ENCODE results near the gene PDE1C. TPM values are rescaled to one million over a fixed set of nuclear protein-coding genes. Genes with fewer than 3 reads are reported as not detected.

The PDE1C gene
- total RNA-seq, 1 experiment from 2014 or later, result not detected

GRCh38 chr7:31724696-31725095, 345.5 kb downstream of the PDE1C start:
- intact Hi-C loops (cut with micrococcal nuclease; ENCODE audit: unreplicated experiment), result no loop called here
- H3K27me3 ChIP-seq (replicated peaks; ENCODE audit: insufficient read depth, low read depth, low read length, poor library complexity), result no peaks in the 10 kb centered on the region
- no peaks in the 10 kb centered on the region for H3K9me3 ChIP-seq (ENCODE audit: low read depth, low read length, poor library complexity, severe bottlenecking)
- ChIA-PET CTCF (no interaction called here), POLR2A (ENCODE audit: low non-redundant PET) (no interaction called here)
- BruUV-seq (replicated peaks), result no TSS peak
- no peak overlapping the region for H3K27ac ChIP-seq (ENCODE audit: low read depth, low read length, poor library complexity, severe bottlenecking)
- DNase-seq (ENCODE audit: low spot score), result peak; percentile 7
- no peak for TF ChIP-seq EZH2 (IDR thresholded peaks at IDR 0.05; ENCODE audit: borderline replicate concordance, low read depth, low read length, poor library complexity, severe bottlenecking)
- TF ChIP-seq CTCF (conservative IDR thresholded peaks at IDR 0.05; ENCODE audit: low read depth, low read length), result no peak
- H3K36me3 ChIP-seq (ENCODE audit: insufficient read depth, low read length, poor library complexity, severe bottlenecking), result no peaks in the 10 kb centered on the region
- H3K4me1 ChIP-seq (ENCODE audit: insufficient read depth, low read length, poor library complexity, severe bottlenecking), result peaks cover 3% of the 10 kb centered on the region
- no peak overlapping the region for H3K4me3 ChIP-seq (ENCODE audit: low read depth, low read length, poor library complexity, severe bottlenecking)

GRCh38 chr7:31720366-31720765, 349.8 kb downstream of the PDE1C start:
- H3K9me3 ChIP-seq (ENCODE audit: low read depth, low read length, poor library complexity, severe bottlenecking), result no peaks in the 10 kb centered on the region
- CTCF ChIA-PET, result no interaction called here
- DNase-seq (ENCODE audit: low spot score), result peak; percentile 11
- H3K36me3 ChIP-seq (ENCODE audit: insufficient read depth, low read length, poor library complexity, severe bottlenecking), result no peaks in the 10 kb centered on the region
- no peaks in the 10 kb centered on the region for H3K27me3 ChIP-seq (replicated peaks; ENCODE audit: insufficient read depth, low read depth, low read length, poor library complexity)
- no peak overlapping the region for H3K27ac ChIP-seq (ENCODE audit: low read depth, low read length, poor library complexity, severe bottlenecking)
- POLR2A ChIA-PET (ENCODE audit: low non-redundant PET), result no interaction called here
- H3K4me3 ChIP-seq (ENCODE audit: low read depth, low read length, poor library complexity, severe bottlenecking), result no peak overlapping the region
- TF ChIP-seq EZH2 (IDR thresholded peaks at IDR 0.05; ENCODE audit: borderline replicate concordance, low read depth, low read length, poor library complexity, severe bottlenecking) (no peak), CTCF (conservative IDR thresholded peaks at IDR 0.05; ENCODE audit: low read depth, low read length) (no peak)
- intact Hi-C loops (cut with micrococcal nuclease; ENCODE audit: unreplicated experiment), result no loop called here
- BruUV-seq (replicated peaks), result no TSS peak
- peaks cover 3% of the 10 kb centered on the region for H3K4me1 ChIP-seq (ENCODE audit: insufficient read depth, low read length, poor library complexity, severe bottlenecking)

- intact Hi-C loops (cut with micrococcal nuclease; ENCODE audit: unreplicated experiment), result no loop called here
- no peaks in the 10 kb centered on the region for H3K9me3 ChIP-seq (ENCODE audit: low read depth, low read length, poor library complexity, severe bottlenecking)
- no peaks in the 10 kb centered on the region for H3K36me3 ChIP-seq (ENCODE audit: insufficient read depth, low read length, poor library complexity, severe bottlenecking)
- no peak overlapping the region for H3K4me3 ChIP-seq (ENCODE audit: low read depth, low read length, poor library complexity, severe bottlenecking)
- TF ChIP-seq EZH2 (IDR thresholded peaks at IDR 0.05; ENCODE audit: borderline replicate concordance, low read depth, low read length, poor library complexity, severe bottlenecking) (no peak), CTCF (conservative IDR thresholded peaks at IDR 0.05; ENCODE audit: low read depth, low read length) (no peak)
- no TSS peak for BruUV-seq (replicated peaks)
- peaks cover under 1% of the 10 kb centered on the region for H3K27me3 ChIP-seq (replicated peaks; ENCODE audit: insufficient read depth, low read depth, low read length, poor library complexity)
- POLR2A ChIA-PET (ENCODE audit: low non-redundant PET), result no interaction called here
- DNase-seq (ENCODE audit: low spot score), result no peak
- H3K27ac ChIP-seq (ENCODE audit: low read depth, low read length, poor library complexity, severe bottlenecking), result no peak overlapping the region
- CTCF ChIA-PET, result no interaction called here
- no peaks in the 10 kb centered on the region for H3K4me1 ChIP-seq (ENCODE audit: insufficient read depth, low read length, poor library complexity, severe bottlenecking)
Measured at GRCh38 chr7:31716355-31716754, 353.9 kb downstream of the PDE1C start.

Data from A673 (cell line).